AG04449 (cell line): ENCODE data around the gene CCDC33.
A peak's percentile ranks its signal among the peaks of the same experiment; 100 is the strongest.

Experiments
- CTCF ChIA-PET: fragments of 350-600 bp; formaldehyde crosslinking; extraction: SDS; loops from one replicate; lab custom pipeline; 2021; ENCODE audit warnings: antibody characterized with exemption; lab: Yijun Ruan, JAX
- POLR2A ChIA-PET: fragments of 400-600, 350-600 bp; formaldehyde crosslinking; extraction: SDS; loops from one replicate; lab custom pipeline; 2020; ENCODE audit warnings: antibody characterized with exemption, inconsistent platforms; lab: Yijun Ruan, JAX
- DNase-seq: peaks from one replicate; pipeline ENCODE4 v3.0.0-alpha.2; 2010; ENCODE audit warnings: low read depth, low spot score
- H3K4me3 ChIP-seq: 2 replicates; pipeline ENCODE4 v1.5.1; 2011; ENCODE audit warnings: low read depth, mild to moderate bottlenecking, control low read depth, low read length
- CTCF ChIP-seq: IDR thresholded peaks from one replicate; pipeline ENCODE4 v1.5.1; 2011; ENCODE audit warnings: mild to moderate bottlenecking, moderate library complexity, low read length, control low read depth, inconsistent platforms; ENCODE audit not compliant: insufficient read depth; ENCODE audit errors: missing control alignments

CCDC33 gene

GRCh38 chr15:74362482-74362881 is 126.4 kb downstream of the CCDC33 start:
- H3K4me3 ChIP-seq = no peak overlapping the region
- POLR2A ChIA-PET = no interaction called here
- TF ChIP-seq CTCF = no peak
- no peak for DNase-seq
- CTCF ChIA-PET = interaction anchor here (0.8 to 5.8 kb wide), 5 partner anchors 8 to 407 kb away, joined by 3 to 25 read pairs (median 7); no protein-coding TSS in a partner anchor

GRCh38 chr15:74364936-74365597 is 128.9 kb downstream of the CCDC33 start:
- POLR2A ChIA-PET = no interaction called here
- CTCF ChIA-PET = interaction anchor here (0.7 to 5.8 kb wide), 2 partner anchors 7 to 75 kb away, joined by 3 to 25 read pairs; no protein-coding TSS in a partner anchor
- no peak for TF ChIP-seq CTCF
- H3K4me3 ChIP-seq = peak overlapping the region; percentile 59
- no peak for DNase-seq

- DNase-seq = no peak
- peak overlapping the region; percentile 59 for H3K4me3 ChIP-seq
- ChIA-PET POLR2A (no interaction called here), CTCF (interaction anchor here (1.0 to 32.0 kb wide), 8 partner anchors 10 to 406 kb away, joined by 3 to 1700 read pairs (median 4); partner anchors contain the start of gene SEMA7A)
- no peak for TF ChIP-seq CTCF
Observed at GRCh38 chr15:74365598-74366445, 129.7 kb downstream of the CCDC33 start.

GRCh38 chr15:74367296-74367854 is 131.2 kb downstream of the CCDC33 start, which contains the start of gene CYP11A1:
Gene CYP11A1, minus strand, starts transcription at chr15:74367646. Its CDS starts 61 bp downstream, at chr15:74367585.
- POLR2A ChIA-PET = no interaction called here
- H3K4me3 ChIP-seq = no peak within 1 kb of the TSS
- no peak for TF ChIP-seq CTCF
- no peak for DNase-seq
- CTCF ChIA-PET = interaction anchor here (0.8 to 32.0 kb wide), 8 partner anchors 8 to 404 kb away, joined by 3 to 1700 read pairs (median 5); partner anchors contain the start of gene SEMA7A

- CTCF ChIA-PET = interaction anchor here (0.8 to 32.0 kb wide), 4 partner anchors 7 to 400 kb away, joined by 4 to 1700 read pairs (median 16); partner anchors contain the start of gene SEMA7A
- DNase-seq = no peak
- POLR2A ChIA-PET = no interaction called here
- H3K4me3 ChIP-seq = no peak overlapping the region
- no peak for TF ChIP-seq CTCF
Observed at GRCh38 chr15:74368121-74368520, 132.0 kb downstream of the CCDC33 start.
